HFF-Myc (cell line): ENCODE data around the gene THADA.

Source experiments
- DNase-seq: peaks from one replicate; pipeline ENCODE4 v3.0.0-alpha.2; 2011; ENCODE audit warnings: low read depth; ENCODE audit errors: extremely low read depth
- H3K4me3 ChIP-seq: replicated peaks from 2 replicates; pipeline ENCODE4 v1.5.1; 2011; ENCODE audit warnings: low read depth, mild to moderate bottlenecking, control low read depth, low read length
- TF ChIP-seq, protein P1 (sequence below): IDR thresholded peaks from 2 replicates; pipeline ENCODE4 v1.5.1; 2012; ENCODE audit warnings: mild to moderate bottlenecking, low read depth, low read length, control low read depth; ENCODE audit errors: missing control alignments

Gene THADA

DNA sequence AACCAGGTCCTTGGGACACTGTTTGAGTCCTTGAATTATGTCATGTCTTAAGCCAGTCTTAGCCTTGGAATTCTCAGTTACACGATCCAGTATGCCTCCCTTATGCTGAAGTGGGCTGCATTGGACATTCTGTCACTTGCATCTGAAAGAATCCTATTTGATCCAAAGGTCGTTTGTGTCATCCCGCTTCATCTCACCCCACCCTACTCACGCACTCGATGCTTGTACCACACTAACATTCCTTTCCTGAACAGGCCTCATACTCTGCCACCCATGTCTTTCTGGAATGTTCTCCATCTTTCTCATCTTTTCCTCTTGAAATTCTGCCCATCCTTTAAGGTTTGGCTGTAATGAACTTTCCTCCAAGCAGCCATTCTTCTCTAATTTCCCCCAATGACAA, 341.5 kb downstream of the THADA start:
- no peak for DNase-seq
- H3K4me3 ChIP-seq = no peak overlapping the region
- TF ChIP-seq, protein P1, sequence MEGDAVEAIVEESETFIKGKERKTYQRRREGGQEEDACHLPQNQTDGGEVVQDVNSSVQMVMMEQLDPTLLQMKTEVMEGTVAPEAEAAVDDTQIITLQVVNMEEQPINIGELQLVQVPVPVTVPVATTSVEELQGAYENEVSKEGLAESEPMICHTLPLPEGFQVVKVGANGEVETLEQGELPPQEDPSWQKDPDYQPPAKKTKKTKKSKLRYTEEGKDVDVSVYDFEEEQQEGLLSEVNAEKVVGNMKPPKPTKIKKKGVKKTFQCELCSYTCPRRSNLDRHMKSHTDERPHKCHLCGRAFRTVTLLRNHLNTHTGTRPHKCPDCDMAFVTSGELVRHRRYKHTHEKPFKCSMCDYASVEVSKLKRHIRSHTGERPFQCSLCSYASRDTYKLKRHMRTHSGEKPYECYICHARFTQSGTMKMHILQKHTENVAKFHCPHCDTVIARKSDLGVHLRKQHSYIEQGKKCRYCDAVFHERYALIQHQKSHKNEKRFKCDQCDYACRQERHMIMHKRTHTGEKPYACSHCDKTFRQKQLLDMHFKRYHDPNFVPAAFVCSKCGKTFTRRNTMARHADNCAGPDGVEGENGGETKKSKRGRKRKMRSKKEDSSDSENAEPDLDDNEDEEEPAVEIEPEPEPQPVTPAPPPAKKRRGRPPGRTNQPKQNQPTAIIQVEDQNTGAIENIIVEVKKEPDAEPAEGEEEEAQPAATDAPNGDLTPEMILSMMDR = no peak

DNA sequence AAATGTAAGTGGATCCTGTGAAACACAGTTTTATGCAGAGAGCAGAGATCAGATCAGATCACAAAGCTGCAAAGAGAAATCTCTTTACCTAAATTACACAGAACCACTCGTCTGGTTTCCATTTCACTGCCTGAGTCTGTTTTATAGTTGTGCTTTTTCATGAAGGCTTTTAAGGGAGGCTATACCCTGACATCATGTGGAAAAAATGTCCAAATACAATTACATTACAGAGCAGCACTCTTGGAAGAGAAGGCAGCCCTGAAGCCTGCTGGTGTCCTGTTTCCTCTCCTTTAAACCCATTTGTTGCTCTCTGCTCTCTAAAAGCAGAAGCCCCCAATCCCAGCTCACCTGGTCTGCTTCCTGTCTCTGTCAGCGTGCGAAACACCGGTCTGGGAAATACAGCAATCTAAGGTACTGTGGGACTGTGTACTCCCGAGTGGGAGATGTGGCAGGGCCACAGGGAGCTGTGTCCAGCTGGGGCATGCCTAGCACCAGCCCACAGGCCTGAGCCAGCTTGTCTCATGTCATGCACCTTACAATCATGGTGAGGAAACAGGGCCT, 344.6 kb downstream of the THADA start:
- H3K4me3 ChIP-seq = no peak overlapping the region
- TF ChIP-seq, protein P1 = no peak
- DNase-seq = peak; percentile 70

DNA sequence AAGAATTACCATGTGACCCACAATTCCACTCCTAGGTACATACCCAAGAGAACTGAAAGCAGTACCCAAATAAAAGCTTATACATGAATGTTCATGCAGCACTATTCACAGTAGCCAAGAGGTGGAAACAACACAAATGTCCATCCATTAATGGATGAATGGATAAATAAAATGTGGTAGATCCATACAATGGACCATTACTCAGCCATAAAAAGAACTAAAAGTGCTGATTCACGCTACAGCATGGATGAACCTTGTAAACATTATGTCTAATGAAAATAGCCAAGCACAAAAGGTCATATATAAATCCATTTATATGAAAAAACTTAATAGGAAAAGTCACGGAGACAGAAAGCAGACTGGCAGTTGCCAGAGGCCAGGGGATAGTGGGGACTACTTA, 345.8 kb downstream of the THADA start:
- no peak overlapping the region for H3K4me3 ChIP-seq
- no peak for DNase-seq
- TF ChIP-seq, protein P1 = no peak

DNA sequence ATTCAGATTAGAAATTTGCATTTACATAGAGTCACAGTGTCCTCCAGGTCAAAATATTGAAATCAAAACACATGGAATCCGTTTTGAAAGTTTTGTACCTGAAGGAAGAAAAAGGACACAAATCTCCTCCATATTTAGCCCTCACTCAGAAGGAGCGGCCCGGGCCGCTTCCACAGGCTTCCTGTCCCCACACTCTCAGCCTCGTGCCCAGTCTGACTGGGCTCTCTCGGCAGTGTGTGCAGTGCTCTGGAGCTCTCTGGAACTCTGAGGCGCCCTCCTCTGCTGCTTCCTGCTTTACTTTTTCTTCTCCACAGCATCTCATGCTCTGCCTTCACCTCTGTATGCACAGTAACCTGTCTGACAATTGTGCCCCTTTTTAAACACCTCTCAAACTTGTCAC, 347.2 kb downstream of the THADA start:
- TF ChIP-seq, protein P1 = no peak
- H3K4me3 ChIP-seq = no peak overlapping the region
- no peak for DNase-seq

DNA sequence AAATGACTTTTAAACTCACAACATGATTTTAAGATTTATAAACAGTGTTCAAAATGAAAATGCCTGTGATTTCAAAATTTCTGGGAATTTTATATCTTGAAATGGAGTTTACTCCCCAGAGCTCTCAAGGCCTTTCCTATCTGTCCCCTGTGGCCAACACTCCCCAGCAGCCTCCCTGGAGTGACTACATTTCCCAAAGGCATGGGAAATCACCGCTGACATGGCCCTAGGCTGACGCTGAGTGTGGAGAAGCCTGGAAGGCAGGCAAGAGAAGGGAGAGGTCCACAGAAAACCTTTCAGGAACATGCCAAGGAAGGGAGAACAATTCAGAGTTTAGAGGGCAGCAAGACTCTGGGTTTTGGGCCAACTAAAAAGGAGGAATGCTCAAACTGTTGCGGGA, 349.2 kb downstream of the THADA start:
- TF ChIP-seq, protein P1 = no peak
- H3K4me3 ChIP-seq = no peak overlapping the region
- DNase-seq = no peak

DNA sequence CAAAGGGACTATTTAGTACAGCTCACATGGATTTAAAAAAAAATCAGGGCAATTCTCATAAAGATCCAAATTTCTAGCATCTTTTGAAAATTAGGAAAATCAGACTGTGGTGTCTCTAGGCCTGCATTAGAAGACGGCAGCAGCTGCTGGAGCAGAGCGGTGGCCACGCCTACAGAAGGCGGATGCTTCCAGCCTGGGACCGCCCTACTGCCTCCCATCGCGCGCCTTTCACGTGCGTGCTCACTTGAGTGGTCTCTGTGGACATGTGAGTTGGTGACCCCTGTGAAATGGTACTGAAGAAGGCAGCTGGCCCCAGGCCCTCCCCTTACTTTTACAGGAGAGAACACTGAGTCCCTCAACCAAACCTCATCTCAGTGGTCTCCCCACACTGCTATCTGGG, 354.3 kb downstream of the THADA start:
- no peak for DNase-seq
- no peak overlapping the region for H3K4me3 ChIP-seq
- TF ChIP-seq, protein P1 = no peak

DNA sequence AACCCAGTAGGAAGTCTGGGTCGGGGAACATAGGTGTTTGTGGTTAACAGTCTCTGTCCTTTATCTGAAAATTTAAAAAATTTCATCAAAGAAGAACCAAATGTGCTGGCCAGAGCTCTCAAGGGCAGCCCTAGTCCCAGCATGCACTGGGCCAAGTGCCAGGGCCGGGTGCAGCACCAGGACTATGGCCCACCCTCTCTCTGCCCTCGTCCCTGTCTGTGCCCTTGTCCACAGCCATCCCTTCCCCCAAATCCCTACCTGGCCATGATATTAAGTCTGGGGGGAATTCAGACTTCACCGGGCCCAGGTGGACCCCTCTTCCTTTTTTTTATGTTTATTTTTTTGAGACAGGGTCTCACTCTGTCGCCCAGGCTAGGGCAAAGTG, 355.1 kb downstream of the THADA start:
- no peak for DNase-seq
- TF ChIP-seq, protein P1 = no peak
- no peak overlapping the region for H3K4me3 ChIP-seq
